ENCODE measurements around the gene C6orf52. TPM values are rescaled to one million over a fixed set of nuclear protein-coding genes. Genes with fewer than 3 reads are reported as not detected.

The C6orf52 gene
- total RNA-seq, 1 donor from 2014 or later: not detected

- Histone ChIP-seq H3K4me1 (ENCODE audit: control insufficient read depth in 3 of 3, insufficient read depth in 3 of 3, low read length in 3 of 3) (no peaks in the 10 kb centered on the region), H3K27ac (ENCODE audit: low read depth, low read length) (no peak overlapping the region), H3K4me3 (ENCODE audit: low read length in 3 of 3) (no peak overlapping the region), H3K9ac (ENCODE audit: low read depth in 1 of 3, low read length in 3 of 3) (no peak overlapping the region), H3K36me3 (ENCODE audit: control insufficient read depth in 3 of 3, insufficient read depth in 3 of 3, low read length in 3 of 3) (peaks cover 3 to 9% (median 5%) of the 10 kb centered on the region in 3 donors), H3K27me3 (ENCODE audit: control insufficient read depth in 3 of 3, insufficient read depth in 3 of 3, low read length in 3 of 3) (no peaks in the 10 kb centered on the region), H3K9me3 (ENCODE audit: control insufficient read depth in 3 of 3, low read length in 3 of 3) (no peaks in the 10 kb centered on the region)
Measured at GRCh38 chr6:10713962-10714361, 19.5 kb upstream of the C6orf52 start.

- Histone ChIP-seq H3K9ac (ENCODE audit: low read depth in 1 of 3, low read length in 3 of 3) (no peak overlapping the region), H3K27ac (ENCODE audit: low read depth, low read length) (no peak overlapping the region), H3K27me3 (ENCODE audit: control insufficient read depth in 3 of 3, insufficient read depth in 3 of 3, low read length in 3 of 3) (no peaks in the 10 kb centered on the region), H3K9me3 (ENCODE audit: control insufficient read depth in 3 of 3, low read length in 3 of 3) (no peaks in the 10 kb centered on the region), H3K4me3 (ENCODE audit: low read length in 3 of 3) (no peak overlapping the region), H3K36me3 (ENCODE audit: control insufficient read depth in 3 of 3, insufficient read depth in 3 of 3, low read length in 3 of 3) (peaks cover 6 to 21% (median 19%) of the 10 kb centered on the region in 3 donors), H3K4me1 (ENCODE audit: control insufficient read depth in 3 of 3, insufficient read depth in 3 of 3, low read length in 3 of 3) (peaks cover 18 to 24% (median 23%) of the 10 kb centered on the region in 3 donors)
Measured at GRCh38 chr6:10696655-10697054, 2.2 kb upstream of the C6orf52 start.

- H3K9ac ChIP-seq (ENCODE audit: low read depth in 1 of 3, low read length in 3 of 3): peak overlapping the region; percentile 97 to 99 (median 97)
Measured at GRCh38 chr6:10695086-10695657, 756 bp upstream of the C6orf52 start.

GRCh38 chr6:10692965-10693538 lies 1.4 kb downstream of the C6orf52 start:
- no peaks in the 10 kb centered on the region for H3K27me3 ChIP-seq (ENCODE audit: control insufficient read depth in 3 of 3, insufficient read depth in 3 of 3, low read length in 3 of 3)
- peaks cover 18 to 24% (median 23%) of the 10 kb centered on the region in 3 donors for H3K4me1 ChIP-seq (ENCODE audit: control insufficient read depth in 3 of 3, insufficient read depth in 3 of 3, low read length in 3 of 3)
- no peak overlapping the region for H3K27ac ChIP-seq (ENCODE audit: low read depth, low read length)
- H3K9me3 ChIP-seq (ENCODE audit: control insufficient read depth in 3 of 3, low read length in 3 of 3): no peaks in the 10 kb centered on the region
- peak overlapping the region; percentile 93 to 100 (median 99) for H3K4me3 ChIP-seq (ENCODE audit: low read length in 3 of 3)
- H3K36me3 ChIP-seq (ENCODE audit: control insufficient read depth in 3 of 3, insufficient read depth in 3 of 3, low read length in 3 of 3): peaks cover 0 to 8% (median under 1%) of the 10 kb centered on the region in 3 donors
- peak overlapping the region in 1 of 3 donors; percentile 99 for H3K9ac ChIP-seq (ENCODE audit: low read depth in 1 of 3, low read length in 3 of 3)

More at GRCh38 chr6:10695086-10695657, 756 bp upstream of the C6orf52 start:
- Histone ChIP-seq H3K4me1 (ENCODE audit: control insufficient read depth in 3 of 3, insufficient read depth in 3 of 3, low read length in 3 of 3) (peaks cover 18 to 24% (median 23%) of the 10 kb centered on the region in 3 donors), H3K27ac (ENCODE audit: low read depth, low read length) (peak overlapping the region; percentile 98), H3K36me3 (ENCODE audit: control insufficient read depth in 3 of 3, insufficient read depth in 3 of 3, low read length in 3 of 3) (peaks cover 6 to 19% (median 15%) of the 10 kb centered on the region in 3 donors), H3K27me3 (ENCODE audit: control insufficient read depth in 3 of 3, insufficient read depth in 3 of 3, low read length in 3 of 3) (no peaks in the 10 kb centered on the region), H3K4me3 (ENCODE audit: low read length in 3 of 3) (peak overlapping the region; percentile 93 to 100 (median 99)), H3K9me3 (ENCODE audit: control insufficient read depth in 3 of 3, low read length in 3 of 3) (no peaks in the 10 kb centered on the region)

- H3K36me3 ChIP-seq (ENCODE audit: control insufficient read depth in 3 of 3, insufficient read depth in 3 of 3, low read length in 3 of 3): no peaks in the 10 kb centered on the region
- no peak overlapping the region for H3K4me3 ChIP-seq (ENCODE audit: low read length in 3 of 3)
- no peak overlapping the region for H3K9ac ChIP-seq (ENCODE audit: low read depth in 1 of 3, low read length in 3 of 3)
- peaks cover 0 to 9% (median 0%) of the 10 kb centered on the region in 3 donors for H3K27me3 ChIP-seq (ENCODE audit: control insufficient read depth in 3 of 3, insufficient read depth in 3 of 3, low read length in 3 of 3)
- peaks cover 14 to 17% (median 15%) of the 10 kb centered on the region in 3 donors for H3K4me1 ChIP-seq (ENCODE audit: control insufficient read depth in 3 of 3, insufficient read depth in 3 of 3, low read length in 3 of 3)
- no peak overlapping the region for H3K27ac ChIP-seq (ENCODE audit: low read depth, low read length)
- H3K9me3 ChIP-seq (ENCODE audit: control insufficient read depth in 3 of 3, low read length in 3 of 3): no peaks in the 10 kb centered on the region
Measured at GRCh38 chr6:10690651-10691445, 3.6 kb downstream of the C6orf52 start.

- no peaks in the 10 kb centered on the region for H3K9me3 ChIP-seq (ENCODE audit: control insufficient read depth in 3 of 3, low read length in 3 of 3)
- no peaks in the 10 kb centered on the region for H3K36me3 ChIP-seq (ENCODE audit: control insufficient read depth in 3 of 3, insufficient read depth in 3 of 3, low read length in 3 of 3)
- H3K27ac ChIP-seq (ENCODE audit: low read depth, low read length): no peak overlapping the region
- H3K4me3 ChIP-seq (ENCODE audit: low read length in 3 of 3): no peak overlapping the region
- H3K4me1 ChIP-seq (ENCODE audit: control insufficient read depth in 3 of 3, insufficient read depth in 3 of 3, low read length in 3 of 3): no peaks in the 10 kb centered on the region
- H3K9ac ChIP-seq (ENCODE audit: low read depth in 1 of 3, low read length in 3 of 3): no peak overlapping the region
- peaks cover 0 to 15% (median 0%) of the 10 kb centered on the region in 3 donors for H3K27me3 ChIP-seq (ENCODE audit: control insufficient read depth in 3 of 3, insufficient read depth in 3 of 3, low read length in 3 of 3)
Measured at GRCh38 chr6:10687582-10687981, 6.8 kb downstream of the C6orf52 start.

GRCh38 chr6:10686901-10687300 lies 7.5 kb downstream of the C6orf52 start:
- no peaks in the 10 kb centered on the region for H3K4me1 ChIP-seq (ENCODE audit: control insufficient read depth in 3 of 3, insufficient read depth in 3 of 3, low read length in 3 of 3)
- H3K9me3 ChIP-seq (ENCODE audit: control insufficient read depth in 3 of 3, low read length in 3 of 3): no peaks in the 10 kb centered on the region
- no peaks in the 10 kb centered on the region for H3K36me3 ChIP-seq (ENCODE audit: control insufficient read depth in 3 of 3, insufficient read depth in 3 of 3, low read length in 3 of 3)
- H3K9ac ChIP-seq (ENCODE audit: low read depth in 1 of 3, low read length in 3 of 3): no peak overlapping the region
- H3K4me3 ChIP-seq (ENCODE audit: low read length in 3 of 3): no peak overlapping the region
- H3K27ac ChIP-seq (ENCODE audit: low read depth, low read length): no peak overlapping the region
- H3K27me3 ChIP-seq (ENCODE audit: control insufficient read depth in 3 of 3, insufficient read depth in 3 of 3, low read length in 3 of 3): peaks cover 0 to 15% (median 0%) of the 10 kb centered on the region in 3 donors

GRCh38 chr6:10685092-10685915 lies 9.1 kb downstream of the C6orf52 start:
- Histone ChIP-seq H3K4me3 (ENCODE audit: low read length in 3 of 3) (no peak overlapping the region), H3K9ac (ENCODE audit: low read depth in 1 of 3, low read length in 3 of 3) (no peak overlapping the region)

GRCh38 chr6:10684618-10685017 lies 9.8 kb downstream of the C6orf52 start:
- Histone ChIP-seq H3K9ac (ENCODE audit: low read depth in 1 of 3, low read length in 3 of 3) (no peak overlapping the region), H3K27me3 (ENCODE audit: control insufficient read depth in 3 of 3, insufficient read depth in 3 of 3, low read length in 3 of 3) (peaks cover 0 to 15% (median 0%) of the 10 kb centered on the region in 3 donors), H3K4me1 (ENCODE audit: control insufficient read depth in 3 of 3, insufficient read depth in 3 of 3, low read length in 3 of 3) (no peaks in the 10 kb centered on the region), H3K36me3 (ENCODE audit: control insufficient read depth in 3 of 3, insufficient read depth in 3 of 3, low read length in 3 of 3) (no peaks in the 10 kb centered on the region), H3K27ac (ENCODE audit: low read depth, low read length) (no peak overlapping the region), H3K9me3 (ENCODE audit: control insufficient read depth in 3 of 3, low read length in 3 of 3) (no peaks in the 10 kb centered on the region), H3K4me3 (ENCODE audit: low read length in 3 of 3) (no peak overlapping the region)

More at GRCh38 chr6:10685092-10685915, 9.1 kb downstream of the C6orf52 start:
- Histone ChIP-seq H3K27ac (ENCODE audit: low read depth, low read length) (no peak overlapping the region), H3K9me3 (ENCODE audit: control insufficient read depth in 3 of 3, low read length in 3 of 3) (no peaks in the 10 kb centered on the region), H3K4me1 (ENCODE audit: control insufficient read depth in 3 of 3, insufficient read depth in 3 of 3, low read length in 3 of 3) (no peaks in the 10 kb centered on the region), H3K27me3 (ENCODE audit: control insufficient read depth in 3 of 3, insufficient read depth in 3 of 3, low read length in 3 of 3) (peaks cover 0 to 15% (median 0%) of the 10 kb centered on the region in 3 donors), H3K36me3 (ENCODE audit: control insufficient read depth in 3 of 3, insufficient read depth in 3 of 3, low read length in 3 of 3) (no peaks in the 10 kb centered on the region)
